ENCODE measurements around the gene SH3PXD2B. TPM values are rescaled to one million over a fixed set of nuclear protein-coding genes. Genes with fewer than 3 reads are reported as not detected.
A peak's percentile ranks its signal among the peaks of the same experiment; 100 is the strongest.

The SH3PXD2B gene
- total RNA-seq, 1 donor from 2014 or later = 30.9 TPM

DNA sequence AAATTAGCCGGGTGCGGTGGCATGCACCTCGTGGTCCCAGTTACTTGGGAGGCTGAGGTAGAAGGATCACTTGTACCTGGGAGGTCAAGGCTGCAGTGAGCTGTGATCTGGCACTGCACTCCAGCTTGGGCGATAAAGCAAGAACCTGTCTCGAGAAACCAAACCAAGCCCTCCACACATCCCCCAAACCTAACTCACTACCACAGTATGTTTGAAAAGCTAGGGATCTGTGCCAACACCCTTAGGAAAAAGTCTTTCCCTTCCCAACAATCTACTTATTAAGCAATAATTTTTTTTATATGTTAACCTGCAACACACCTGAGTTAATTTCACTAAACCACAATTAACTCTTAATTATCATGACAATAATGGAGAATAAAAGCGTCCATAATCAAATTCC is 173.0 kb downstream of the SH3PXD2B start:
- intact Hi-C loops (cut with DNase I) = loop anchor here (10.0 kb wide), 1 partner anchor 97 kb away; the partner anchor contains the start of gene STK10
- H3K27me3 ChIP-seq = no peaks in the 10 kb centered on the region
- peaks cover 31% of the 10 kb centered on the region for H3K4me1 ChIP-seq
- DNase-seq (ENCODE audit: extremely low spot score in 2 of 2) = no peak
- TF ChIP-seq, protein P1, sequence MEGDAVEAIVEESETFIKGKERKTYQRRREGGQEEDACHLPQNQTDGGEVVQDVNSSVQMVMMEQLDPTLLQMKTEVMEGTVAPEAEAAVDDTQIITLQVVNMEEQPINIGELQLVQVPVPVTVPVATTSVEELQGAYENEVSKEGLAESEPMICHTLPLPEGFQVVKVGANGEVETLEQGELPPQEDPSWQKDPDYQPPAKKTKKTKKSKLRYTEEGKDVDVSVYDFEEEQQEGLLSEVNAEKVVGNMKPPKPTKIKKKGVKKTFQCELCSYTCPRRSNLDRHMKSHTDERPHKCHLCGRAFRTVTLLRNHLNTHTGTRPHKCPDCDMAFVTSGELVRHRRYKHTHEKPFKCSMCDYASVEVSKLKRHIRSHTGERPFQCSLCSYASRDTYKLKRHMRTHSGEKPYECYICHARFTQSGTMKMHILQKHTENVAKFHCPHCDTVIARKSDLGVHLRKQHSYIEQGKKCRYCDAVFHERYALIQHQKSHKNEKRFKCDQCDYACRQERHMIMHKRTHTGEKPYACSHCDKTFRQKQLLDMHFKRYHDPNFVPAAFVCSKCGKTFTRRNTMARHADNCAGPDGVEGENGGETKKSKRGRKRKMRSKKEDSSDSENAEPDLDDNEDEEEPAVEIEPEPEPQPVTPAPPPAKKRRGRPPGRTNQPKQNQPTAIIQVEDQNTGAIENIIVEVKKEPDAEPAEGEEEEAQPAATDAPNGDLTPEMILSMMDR (IDR thresholded peaks at IDR 0.05) = no peak
- TF ChIP-seq POLR2A (IDR thresholded peaks at IDR 0.05) (no peak), POLR2AphosphoS5 (IDR thresholded peaks at IDR 0.05; ENCODE audit: insufficient read depth in 1 of 2, low read depth in 1 of 2) (no peak)
- H3K36me3 ChIP-seq = no peaks in the 10 kb centered on the region
- no peaks in the 10 kb centered on the region for H3K9me3 ChIP-seq
- H3K27ac ChIP-seq = peak overlapping the region; percentile 40
- peak overlapping the region in 1 of 2 donors; percentile 77 for H3K4me3 ChIP-seq

DNA sequence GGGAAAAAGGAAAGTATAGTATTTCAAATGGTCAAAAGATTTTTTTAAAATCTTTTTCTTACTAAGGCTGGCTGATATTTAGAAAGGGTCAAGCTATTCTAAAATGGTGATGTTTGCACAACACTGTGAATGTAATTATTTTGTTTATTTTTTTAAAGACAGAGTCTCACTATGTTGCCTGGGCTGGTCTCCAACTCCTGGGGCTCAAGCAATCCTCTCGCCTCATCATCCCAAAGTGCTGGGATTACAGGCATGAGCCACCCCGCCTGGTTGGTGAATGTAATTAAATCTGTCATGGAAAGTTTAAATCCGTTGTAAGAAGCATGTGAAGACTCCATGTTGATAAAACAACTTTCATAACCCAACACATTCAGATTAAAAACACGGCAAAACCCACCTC is 173.4 kb downstream of the SH3PXD2B start:
- H3K36me3 ChIP-seq = no peaks in the 10 kb centered on the region
- peaks cover 36% of the 10 kb centered on the region for H3K4me1 ChIP-seq
- intact Hi-C loops (cut with DNase I) = loop anchor here (10.0 kb wide), 1 partner anchor 96 kb away; the partner anchor contains the start of gene STK10
- no peak for DNase-seq (ENCODE audit: extremely low spot score in 2 of 2)
- no peaks in the 10 kb centered on the region for H3K27me3 ChIP-seq
- no peak overlapping the region for H3K4me3 ChIP-seq
- H3K9me3 ChIP-seq = no peaks in the 10 kb centered on the region
- peak overlapping the region; percentile 40 for H3K27ac ChIP-seq
- TF ChIP-seq, protein P1 (IDR thresholded peaks at IDR 0.05) = no peak
- TF ChIP-seq POLR2AphosphoS5 (IDR thresholded peaks at IDR 0.05; ENCODE audit: insufficient read depth in 1 of 2, low read depth in 1 of 2) (no peak), POLR2A (IDR thresholded peaks at IDR 0.05) (no peak)

DNA sequence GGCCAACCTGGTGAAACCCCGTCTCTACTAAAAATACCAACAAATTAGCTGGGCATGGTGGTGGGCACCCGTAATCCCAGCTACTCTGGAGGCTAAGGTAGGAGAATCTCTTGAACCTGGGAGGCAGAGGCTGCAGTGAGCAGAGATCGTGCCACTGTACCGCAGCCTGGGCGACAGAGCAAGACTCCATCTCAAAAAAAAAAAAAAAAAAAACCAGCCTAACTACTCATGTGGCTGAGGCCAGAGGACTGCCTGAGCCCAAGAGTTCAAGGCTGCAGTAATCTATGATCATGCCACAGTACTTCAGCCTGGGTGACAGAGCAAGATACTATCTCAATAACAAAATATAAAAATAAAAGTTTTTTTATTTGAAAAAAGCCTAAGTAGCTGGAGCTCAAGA is 174.0 kb downstream of the SH3PXD2B start:
- Histone ChIP-seq H3K4me1 (peaks cover 42% of the 10 kb centered on the region), H3K27ac (peak overlapping the region; percentile 30), H3K4me3 (no peak overlapping the region), H3K27me3 (no peaks in the 10 kb centered on the region), H3K36me3 (no peaks in the 10 kb centered on the region), H3K9me3 (no peaks in the 10 kb centered on the region)
- intact Hi-C loops (cut with DNase I) = loop anchor here (10.0 kb wide), 1 partner anchor 96 kb away; the partner anchor contains the start of gene STK10
- DNase-seq (ENCODE audit: extremely low spot score in 2 of 2) = no peak
- TF ChIP-seq POLR2A (IDR thresholded peaks at IDR 0.05) (no peak), POLR2AphosphoS5 (IDR thresholded peaks at IDR 0.05; ENCODE audit: insufficient read depth in 1 of 2, low read depth in 1 of 2) (no peak)
- TF ChIP-seq, protein P1 (IDR thresholded peaks at IDR 0.05) = no peak

DNA sequence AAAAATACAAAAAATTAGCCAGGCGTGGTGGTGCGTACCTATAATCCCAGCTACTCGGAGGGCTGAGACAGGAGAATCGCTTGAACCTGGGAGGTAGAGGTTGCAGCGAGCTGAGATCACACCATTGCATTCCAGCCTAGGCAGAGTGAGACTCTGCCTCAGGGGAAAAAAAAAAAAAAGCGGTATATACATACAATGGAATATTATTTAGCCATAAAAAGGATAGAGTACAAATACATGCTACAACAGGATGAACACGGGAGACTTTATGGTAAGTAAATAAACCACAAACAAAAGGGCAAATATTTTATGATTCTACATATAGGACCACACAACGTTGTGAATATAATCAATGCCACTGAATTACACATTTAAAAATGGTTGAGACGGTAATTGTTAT is 176.0 kb downstream of the SH3PXD2B start:
- Histone ChIP-seq H3K27ac (no peak overlapping the region), H3K36me3 (no peaks in the 10 kb centered on the region), H3K4me3 (no peak overlapping the region), H3K4me1 (peaks cover 45% of the 10 kb centered on the region), H3K27me3 (no peaks in the 10 kb centered on the region), H3K9me3 (no peaks in the 10 kb centered on the region)
- intact Hi-C loops (cut with DNase I) = no loop called here
- TF ChIP-seq POLR2A (IDR thresholded peaks at IDR 0.05) = no peak
- TF ChIP-seq, protein P1 (IDR thresholded peaks at IDR 0.05) = no peak
- no peak for TF ChIP-seq POLR2AphosphoS5 (IDR thresholded peaks at IDR 0.05; ENCODE audit: insufficient read depth in 1 of 2, low read depth in 1 of 2)
- no peak for DNase-seq (ENCODE audit: extremely low spot score in 2 of 2)

DNA sequence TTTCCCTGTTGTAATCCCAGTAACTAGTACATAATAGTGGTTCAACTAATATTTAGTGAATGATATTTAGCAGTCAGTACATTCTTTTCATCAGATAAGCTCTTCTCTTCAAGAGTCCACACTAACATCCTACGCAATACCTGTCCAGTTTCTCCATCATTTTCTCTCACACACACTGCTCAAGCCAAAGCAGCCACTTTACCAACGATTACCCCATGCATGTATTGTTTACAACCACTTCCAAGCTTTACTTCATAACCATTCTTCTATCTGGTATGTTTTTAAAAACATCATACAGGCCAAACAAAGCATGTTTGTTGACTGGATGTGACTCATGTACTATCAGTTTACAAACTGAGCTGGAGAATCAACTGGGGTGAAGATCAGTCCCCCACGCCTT is 178.1 kb downstream of the SH3PXD2B start:
- intact Hi-C loops (cut with DNase I) = no loop called here
- H3K27me3 ChIP-seq = no peaks in the 10 kb centered on the region

More for the DNA sequence above, 178.1 kb downstream of the SH3PXD2B start:
- TF ChIP-seq POLR2A (IDR thresholded peaks at IDR 0.05) (no peak), POLR2AphosphoS5 (IDR thresholded peaks at IDR 0.05; ENCODE audit: insufficient read depth in 1 of 2, low read depth in 1 of 2) (no peak)
- TF ChIP-seq, protein P1 (IDR thresholded peaks at IDR 0.05) = no peak
- Histone ChIP-seq H3K36me3 (no peaks in the 10 kb centered on the region), H3K27ac (peak overlapping the region; percentile 41), H3K9me3 (no peaks in the 10 kb centered on the region), H3K4me3 (no peak overlapping the region), H3K4me1 (peaks cover 33% of the 10 kb centered on the region)
- DNase-seq (ENCODE audit: extremely low spot score in 2 of 2) = no peak

All from vagina (tissue), 2 donors.